Loucy (cell line): Measurements from ENCODE around the gene HRH1.

Experiments used
- CTCF ChIP-seq: fragments of 200-600 bp; sonication (generic); conservative IDR thresholded peaks from 2 replicates; pipeline ENCODE4 v1.5.1; 2014; ENCODE audit warnings: mild to moderate bottlenecking, antibody characterized with exemption, low read length
- EZH2phosphoT487 ChIP-seq: fragments of 200-600 bp; IDR thresholded peaks from 2 replicates; pipeline ENCODE4 v1.6.1; 2018; ENCODE audit warnings: antibody characterized with exemption, mild to moderate bottlenecking, moderate library complexity, borderline replicate concordance

GRCh38 chr3:11244121-11244677 is 89.9 kb downstream of the HRH1 start:
- TF ChIP-seq CTCF (no peak), EZH2phosphoT487 (no peak)
